GM21786 (cell line): ENCODE measurements around the gene SETD4.

Source experiments
- ATAC-seq: cut with Tn5 transposase; IDR thresholded peaks from one replicate; pipeline ENCODE4 v1.9.1; 2021; ENCODE audit not compliant: unreplicated experiment

The SETD4 gene

GRCh38 chr21:36015045-36015444, 45.3 kb downstream of the SETD4 start:
- ATAC-seq, result no peak

GRCh38 chr21:36010801-36011200, 49.5 kb downstream of the SETD4 start:
- no peak for ATAC-seq

GRCh38 chr21:36008505-36008904, 51.8 kb downstream of the SETD4 start:
- ATAC-seq, result no peak

GRCh38 chr21:36005879-36006400, 54.4 kb downstream of the SETD4 start:
- ATAC-seq, result no peak

- no peak for ATAC-seq
Measured at GRCh38 chr21:36005018-36005417, 55.3 kb downstream of the SETD4 start.

GRCh38 chr21:36004441-36004840, 55.9 kb downstream of the SETD4 start:
- no peak for ATAC-seq

GRCh38 chr21:36003776-36004175, 56.5 kb downstream of the SETD4 start:
- ATAC-seq, result no peak

- no peak for ATAC-seq
Measured at GRCh38 chr21:35996217-35996616, 64.1 kb downstream of the SETD4 start.

GRCh38 chr21:35995522-35996088, 64.7 kb downstream of the SETD4 start:
- ATAC-seq, result no peak

- ATAC-seq, result no peak
Measured at GRCh38 chr21:35994613-35995012, 65.7 kb downstream of the SETD4 start.

- no peak for ATAC-seq
Measured at GRCh38 chr21:35993875-35994490, 66.3 kb downstream of the SETD4 start.

- ATAC-seq, result no peak
Measured at GRCh38 chr21:35991131-35991530, 69.2 kb downstream of the SETD4 start.

GRCh38 chr21:35990609-35991008, 69.7 kb downstream of the SETD4 start:
- no peak for ATAC-seq

- ATAC-seq, result no peak
Measured at GRCh38 chr21:35989138-35989735, 71.1 kb downstream of the SETD4 start.

- ATAC-seq, result no peak
Measured at GRCh38 chr21:35988416-35989137, 71.7 kb downstream of the SETD4 start.

GRCh38 chr21:35987475-35987874, 72.9 kb downstream of the SETD4 start:
- no peak for ATAC-seq

GRCh38 chr21:35984654-35985361, 75.5 kb downstream of the SETD4 start:
- no peak for ATAC-seq
